Measurements from ENCODE around the gene OR6B1.

OR6B1 gene

DNA sequence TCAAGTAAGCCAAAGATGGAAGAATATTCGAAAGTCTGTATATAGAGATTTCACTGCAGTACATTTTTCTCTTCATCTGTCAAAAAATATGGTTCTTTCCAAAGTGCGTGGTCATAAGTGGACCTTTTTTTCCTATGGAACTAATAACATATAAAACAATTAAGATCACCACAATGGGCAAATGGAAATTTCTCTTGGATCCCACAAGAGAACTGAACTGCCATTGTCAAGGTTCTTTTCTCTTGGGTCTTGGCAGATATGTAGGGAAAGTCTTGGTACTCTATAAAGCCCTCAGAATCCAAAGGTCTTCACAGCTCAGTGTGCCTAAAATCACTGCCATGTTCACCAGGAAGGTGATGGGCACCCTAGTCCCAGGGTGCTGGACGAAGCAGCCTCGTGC, at the start of gene OR6B1:
TSS of gene OR6B1 (plus strand) at position 301 of the 400 bp plus-strand sequence. CDS start 3,677 bp downstream, outside the sequence.
- no peak for DNase-seq (ENCODE audit: low read depth in 3 of 3)

DNA sequence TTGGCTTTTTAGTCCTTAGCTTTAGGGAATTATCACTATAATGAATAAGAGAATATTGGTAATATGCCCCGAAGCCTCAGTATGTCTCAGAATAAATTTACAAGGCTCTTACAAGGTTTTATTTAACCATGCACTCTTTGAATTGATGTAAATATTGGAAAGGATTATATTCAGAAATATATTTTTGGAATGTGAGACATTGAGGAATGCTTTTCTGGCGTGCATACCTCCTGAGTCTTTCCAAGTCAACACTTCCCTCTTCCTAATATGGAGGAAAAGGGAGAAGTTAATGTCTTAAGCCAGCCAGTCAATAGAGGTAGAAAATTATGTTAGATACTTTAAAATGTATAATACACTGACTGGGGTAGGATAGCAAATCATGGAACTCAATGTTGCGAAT, 46.7 kb upstream of the OR6B1 start:
- no peak for DNase-seq (ENCODE audit: low read depth in 3 of 3)

DNA sequence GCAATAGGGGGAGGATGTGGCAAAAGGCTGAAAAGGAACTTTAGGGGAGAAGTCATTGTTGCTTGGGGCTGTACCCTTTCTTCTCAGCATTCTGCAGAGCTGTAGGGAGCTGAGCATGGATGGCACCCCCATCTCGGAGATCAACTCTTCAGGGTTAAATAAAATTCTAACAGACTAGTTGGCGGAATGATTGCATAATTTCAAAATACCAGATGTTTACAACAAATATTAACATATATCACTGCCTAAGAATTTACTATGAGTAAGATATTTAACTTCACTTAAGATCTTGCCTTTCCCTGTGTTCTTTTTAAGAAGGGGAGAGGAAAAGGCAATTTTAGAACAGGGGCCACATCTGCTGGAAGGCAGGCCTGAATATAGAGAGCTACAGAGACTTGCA, 46.0 kb upstream of the OR6B1 start:
- DNase-seq (ENCODE audit: low read depth in 3 of 3): no peak

DNA sequence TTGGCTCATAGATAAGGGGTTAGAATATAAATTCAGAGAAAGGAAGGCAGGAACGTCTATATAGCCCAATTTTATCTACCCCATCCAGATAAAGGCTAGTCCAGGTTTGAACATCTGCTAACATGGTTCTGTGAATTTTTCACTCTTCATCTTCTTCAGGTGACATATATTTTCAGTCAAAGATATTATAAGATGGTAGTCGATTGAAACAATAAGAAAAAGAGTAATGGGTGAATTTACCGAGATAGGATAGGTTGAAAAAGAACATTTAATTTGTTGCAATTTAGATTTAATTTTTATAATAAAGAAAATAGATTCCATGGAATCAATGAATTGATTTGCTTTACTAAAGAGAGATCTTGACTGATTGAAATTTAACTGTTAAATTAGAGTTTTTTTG, 45.6 kb upstream of the OR6B1 start, which contains the start of gene OR2F1:
TSS of gene OR2F1 (plus strand) at position 301 of the 400 bp plus-strand sequence. CDS start 5,127 bp downstream, outside the sequence.
- no peak for DNase-seq (ENCODE audit: low read depth in 3 of 3)

DNA sequence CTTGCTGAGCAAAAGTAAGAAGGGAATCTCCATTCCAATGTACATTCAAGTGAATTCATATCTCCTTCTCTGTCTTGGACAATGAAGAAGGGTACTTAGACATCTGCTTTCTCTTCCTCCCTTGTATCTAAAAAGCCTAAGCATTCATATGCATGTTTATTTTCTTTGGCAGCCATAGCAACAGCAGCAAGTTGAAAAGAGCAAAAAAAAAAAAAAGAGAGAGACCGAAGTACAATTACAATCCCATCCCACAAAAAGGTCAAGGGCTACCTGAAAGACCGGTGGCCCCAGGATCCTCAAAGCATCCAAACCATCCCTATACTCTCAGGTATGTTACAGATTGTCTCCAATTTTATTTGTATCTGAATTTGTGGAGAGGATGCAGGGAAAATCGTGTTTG, 41.3 kb upstream of the OR6B1 start:
- DNase-seq (ENCODE audit: low read depth in 3 of 3): no peak

DNA sequence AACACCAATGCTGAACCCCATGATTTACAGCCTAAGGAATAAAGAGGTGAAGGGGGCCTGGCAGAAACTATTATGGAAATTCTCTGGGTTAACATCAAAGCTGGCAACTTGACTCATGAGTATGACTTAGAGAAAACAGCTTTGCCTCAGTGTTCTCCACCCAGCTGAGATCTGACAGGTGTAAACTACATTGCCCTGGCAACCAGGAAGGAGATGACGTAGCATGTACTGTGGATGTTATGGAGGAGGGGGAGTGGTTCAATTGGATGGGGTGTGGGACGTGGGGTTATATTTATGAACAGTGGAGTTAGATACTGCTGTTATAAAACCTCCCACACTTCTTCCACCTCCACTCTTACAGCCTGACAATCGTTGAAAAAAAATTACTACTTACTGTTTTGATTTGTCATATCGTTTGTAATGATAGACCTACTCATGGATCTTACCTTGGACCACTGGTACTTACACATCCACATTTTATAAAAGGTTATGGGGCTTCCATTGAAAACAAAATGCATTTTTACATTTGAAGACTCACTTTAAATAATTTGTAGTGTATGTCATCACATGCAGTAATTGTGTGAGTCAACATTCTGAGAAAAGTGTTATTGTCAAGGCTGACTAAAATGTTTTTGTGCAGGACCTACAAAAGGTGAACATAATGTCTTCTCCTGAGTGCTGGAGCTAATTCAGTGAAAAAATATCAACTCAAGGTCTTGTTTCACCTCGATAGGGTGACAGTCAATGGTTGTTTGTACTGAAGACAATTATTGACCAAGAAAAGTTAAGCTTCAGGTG, 39.1 kb upstream of the OR6B1 start:
- no peak for DNase-seq (ENCODE audit: low read depth in 3 of 3)

DNA sequence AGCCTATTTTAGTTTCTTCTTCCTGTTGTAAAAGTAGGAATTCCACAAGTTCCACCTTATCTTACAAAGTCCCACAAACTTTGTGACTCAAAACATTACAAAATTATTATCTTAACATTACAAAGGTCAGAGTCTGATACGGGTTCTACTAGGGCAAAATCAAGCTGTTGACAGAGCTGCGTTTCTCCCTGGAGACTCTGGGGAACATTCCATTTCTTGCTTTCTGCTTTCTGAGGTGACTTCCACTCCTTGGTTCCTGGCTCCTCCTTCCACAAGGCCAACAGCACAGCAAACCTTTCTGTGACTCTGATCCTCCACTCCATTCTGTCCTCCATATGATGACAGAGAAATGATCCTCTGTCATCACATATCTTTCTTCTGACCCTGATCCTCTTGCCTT, 34.8 kb upstream of the OR6B1 start:
- no peak for DNase-seq (ENCODE audit: low read depth in 3 of 3)

DNA sequence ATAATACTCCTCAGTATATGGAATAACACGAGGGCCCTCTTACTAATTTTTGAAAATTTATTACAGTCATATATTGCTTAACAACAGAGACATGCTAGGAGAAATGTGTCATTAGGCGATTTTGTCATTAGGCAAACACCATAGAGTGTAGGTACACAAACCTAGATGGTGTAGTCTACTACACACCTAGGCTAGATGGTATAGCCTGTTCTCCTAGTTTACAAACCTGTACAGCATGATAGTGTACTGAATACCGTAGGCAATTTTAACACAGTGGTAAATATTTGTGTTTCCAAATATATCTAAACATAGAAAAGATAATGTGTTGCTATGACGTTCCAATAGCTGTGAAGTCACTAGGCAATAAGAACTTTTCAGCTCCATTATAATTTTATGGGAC, 32.7 kb upstream of the OR6B1 start:
- DNase-seq (ENCODE audit: low read depth in 3 of 3): no peak

DNA sequence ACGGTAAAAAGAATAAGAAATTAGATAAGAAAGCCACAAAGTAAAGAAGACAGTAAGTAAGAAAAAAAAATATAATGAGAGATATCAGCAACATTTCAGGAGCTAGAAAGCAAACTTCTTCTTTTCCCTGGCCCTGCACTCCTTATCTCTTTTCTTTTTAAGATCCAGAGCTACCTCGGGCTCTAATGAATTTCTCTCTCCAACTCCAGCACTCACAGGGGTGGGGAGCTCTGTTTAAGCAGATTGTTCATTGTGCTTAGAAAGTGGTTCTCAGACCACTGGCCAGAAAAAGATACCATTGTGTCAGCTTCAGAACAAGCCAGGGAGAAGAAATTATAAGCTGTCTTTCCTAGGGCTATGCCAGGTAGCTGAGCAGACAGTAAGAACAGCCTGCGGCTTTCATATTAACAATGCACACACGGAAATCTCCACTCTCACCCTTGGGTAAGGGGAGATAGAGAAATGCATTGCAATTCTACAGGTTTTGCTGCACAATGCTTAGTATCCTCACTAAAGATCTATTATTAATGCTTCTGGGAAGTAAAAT, 26.2 kb upstream of the OR6B1 start:
- DNase-seq (ENCODE audit: low read depth in 3 of 3): no peak

DNA sequence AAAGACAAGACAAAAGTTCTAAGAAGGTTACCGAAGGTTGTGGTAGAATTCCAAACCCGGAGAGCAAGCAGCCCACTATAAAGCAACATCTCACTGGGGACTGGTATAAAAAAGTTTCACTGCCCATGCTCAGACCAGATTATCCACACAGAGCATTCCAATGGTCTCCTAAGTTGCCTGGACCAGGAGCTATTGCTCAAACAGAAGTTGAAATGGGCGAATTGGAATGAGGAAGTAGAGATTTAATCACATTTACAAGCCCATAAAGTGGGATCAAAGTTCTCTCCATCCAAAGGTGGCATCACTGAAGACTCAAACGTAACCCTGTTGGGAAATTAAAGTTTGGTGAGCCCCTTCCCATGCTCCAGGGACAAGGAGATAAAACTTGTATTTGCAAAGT, 25.7 kb upstream of the OR6B1 start:
- DNase-seq (ENCODE audit: low read depth in 3 of 3): no peak

DNA sequence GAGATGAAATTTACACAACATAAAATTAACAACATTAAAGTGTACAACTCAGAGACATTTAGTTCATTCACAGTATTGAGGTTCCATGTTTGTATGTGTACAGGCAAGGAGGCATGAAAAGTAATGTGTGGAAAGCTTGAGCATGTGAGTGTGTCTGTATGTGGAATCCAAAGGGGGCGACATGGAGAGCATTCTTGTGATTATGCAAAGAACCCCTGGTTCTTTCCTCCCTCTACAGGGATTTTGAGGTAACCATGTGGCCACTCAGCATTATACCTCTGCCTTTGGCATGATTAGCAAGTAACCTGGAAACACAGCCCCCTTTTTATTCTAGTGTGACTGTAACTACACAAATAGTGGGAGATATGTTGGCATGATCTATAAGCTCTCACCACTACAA, 24.5 kb upstream of the OR6B1 start:
- DNase-seq (ENCODE audit: low read depth in 3 of 3): no peak

DNA sequence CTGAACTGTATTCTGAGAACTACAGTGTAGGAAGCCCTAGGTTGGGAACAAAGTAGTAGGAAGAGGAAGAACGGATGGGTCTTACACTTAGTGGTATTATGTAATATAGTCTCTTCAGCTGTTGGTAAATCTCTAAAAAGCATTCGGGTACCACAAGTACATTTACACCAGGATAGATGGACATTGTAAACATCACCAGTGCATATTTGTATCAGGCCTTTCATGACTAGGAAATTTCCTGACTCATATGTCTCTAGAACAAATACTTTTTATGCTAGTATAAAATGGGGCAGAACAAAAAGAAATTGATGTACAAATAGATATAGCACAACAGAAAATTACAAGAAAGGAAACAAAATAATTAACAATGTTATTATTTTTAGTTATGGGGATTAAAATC, 21.5 kb upstream of the OR6B1 start:
- DNase-seq (ENCODE audit: low read depth in 3 of 3): no peak

DNA sequence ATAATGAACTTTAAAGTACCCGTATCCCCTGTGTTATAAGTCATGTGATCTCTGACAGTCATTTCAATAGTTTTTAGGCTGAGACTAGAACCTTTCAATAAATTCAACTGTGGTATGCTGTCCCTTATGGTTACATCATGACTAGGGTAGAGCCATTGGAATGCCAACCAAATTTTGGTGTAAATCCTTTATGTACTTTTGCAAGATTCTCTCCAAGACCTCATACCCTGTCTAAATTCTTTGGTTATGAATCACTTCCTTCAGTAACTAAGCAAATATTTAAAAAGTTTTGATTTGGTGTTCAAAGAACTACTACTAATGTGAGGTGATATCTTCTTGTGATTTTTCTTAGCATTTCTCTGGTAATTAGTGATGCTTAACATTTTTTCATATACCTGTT, 20.8 kb upstream of the OR6B1 start:
- no peak for DNase-seq (ENCODE audit: low read depth in 3 of 3)

DNA sequence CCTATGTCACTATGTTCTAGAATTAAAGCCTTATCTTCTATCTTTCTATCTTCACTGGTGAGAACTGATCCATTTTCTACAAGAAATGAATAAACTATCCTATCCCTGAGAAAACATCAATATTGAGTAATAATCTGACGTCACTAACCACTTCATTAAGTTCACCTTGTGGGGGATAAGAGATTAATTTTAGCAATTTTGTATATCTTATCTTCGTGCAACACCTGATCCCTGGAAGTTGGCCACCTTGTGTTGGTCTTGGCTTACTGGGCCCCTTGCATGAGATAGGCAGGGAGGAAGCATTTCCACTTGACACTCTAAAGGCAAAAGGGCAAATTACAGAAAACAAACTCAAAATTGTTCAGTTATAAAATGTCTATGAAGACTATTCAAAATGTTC, 20.1 kb upstream of the OR6B1 start:
- no peak for DNase-seq (ENCODE audit: low read depth in 3 of 3)

DNA sequence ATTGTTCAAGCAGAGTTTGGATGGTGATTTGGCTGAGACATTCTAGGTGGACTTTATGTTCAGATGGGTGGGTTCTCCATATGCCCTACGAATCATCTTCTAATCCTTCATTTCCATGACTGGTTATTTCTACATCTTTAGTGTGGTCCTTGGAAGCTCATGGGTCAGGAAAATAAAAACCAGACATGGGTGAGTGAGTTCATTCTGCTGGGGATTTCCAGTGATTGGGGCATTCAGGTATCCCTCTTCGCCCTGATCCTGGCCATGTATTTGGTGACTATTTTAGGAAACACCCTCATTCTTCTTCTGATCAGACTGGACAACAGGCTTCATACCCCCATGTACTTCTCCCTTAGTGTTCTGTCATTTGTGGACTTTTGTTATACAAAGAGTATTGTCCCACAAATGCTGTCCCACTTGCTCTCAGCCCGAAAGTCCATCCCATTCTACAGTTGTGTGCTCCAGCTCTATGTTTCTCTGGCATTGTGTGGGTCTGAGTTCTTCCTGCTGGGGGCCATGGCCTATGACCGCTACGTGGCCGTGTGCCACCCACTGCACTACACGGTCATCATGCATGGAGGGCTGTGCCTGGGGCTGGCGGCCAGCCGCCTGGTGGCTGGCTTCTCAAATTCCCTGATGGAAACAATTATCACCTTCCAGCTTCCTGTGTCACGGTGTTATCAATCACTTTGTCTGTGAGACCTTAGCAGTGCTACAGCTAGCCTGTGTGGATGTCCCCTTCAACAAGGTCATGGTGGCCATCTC, 19.2 kb upstream of the OR6B1 start:
- DNase-seq (ENCODE audit: low read depth in 3 of 3): no peak

DNA sequence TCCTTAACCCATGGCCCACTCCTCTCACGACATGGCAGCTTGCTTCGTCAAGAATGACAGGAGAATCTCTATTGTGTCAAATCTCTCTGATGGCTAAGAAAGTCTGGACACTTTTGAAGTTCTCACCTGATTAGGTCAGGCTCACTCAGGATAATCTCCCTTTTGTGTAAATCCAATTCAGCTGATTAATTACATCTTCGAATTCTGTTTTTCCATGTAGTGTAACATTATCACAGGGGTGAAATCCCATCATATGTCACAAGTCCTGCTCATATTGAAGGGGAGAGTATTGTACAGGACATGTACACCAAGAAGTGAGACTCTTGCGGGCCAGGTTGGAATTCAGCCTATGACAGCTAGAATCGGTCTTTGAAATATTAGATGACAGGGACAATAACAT, 16.2 kb upstream of the OR6B1 start:
- no peak for DNase-seq (ENCODE audit: low read depth in 3 of 3)

DNA sequence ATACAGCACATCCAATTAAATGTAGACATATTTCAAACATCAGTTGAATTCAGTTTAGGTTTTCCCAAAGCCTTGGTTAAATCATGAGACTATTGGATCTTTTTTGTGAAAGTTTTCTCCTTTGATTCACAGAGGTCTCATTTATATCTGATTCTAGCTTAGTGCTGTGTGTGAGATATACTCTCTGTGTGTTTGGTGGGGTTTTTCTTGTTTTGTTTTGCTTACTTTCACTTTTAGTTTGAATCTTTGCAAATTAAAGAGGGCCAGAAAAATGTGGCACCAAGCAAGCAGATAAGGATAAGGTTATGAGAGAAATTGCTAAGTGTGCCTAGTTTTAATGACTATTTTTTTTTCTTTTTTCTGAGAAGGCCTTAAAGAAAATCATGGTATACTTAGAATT, 12.6 kb upstream of the OR6B1 start:
- no peak for DNase-seq (ENCODE audit: low read depth in 3 of 3)

DNA sequence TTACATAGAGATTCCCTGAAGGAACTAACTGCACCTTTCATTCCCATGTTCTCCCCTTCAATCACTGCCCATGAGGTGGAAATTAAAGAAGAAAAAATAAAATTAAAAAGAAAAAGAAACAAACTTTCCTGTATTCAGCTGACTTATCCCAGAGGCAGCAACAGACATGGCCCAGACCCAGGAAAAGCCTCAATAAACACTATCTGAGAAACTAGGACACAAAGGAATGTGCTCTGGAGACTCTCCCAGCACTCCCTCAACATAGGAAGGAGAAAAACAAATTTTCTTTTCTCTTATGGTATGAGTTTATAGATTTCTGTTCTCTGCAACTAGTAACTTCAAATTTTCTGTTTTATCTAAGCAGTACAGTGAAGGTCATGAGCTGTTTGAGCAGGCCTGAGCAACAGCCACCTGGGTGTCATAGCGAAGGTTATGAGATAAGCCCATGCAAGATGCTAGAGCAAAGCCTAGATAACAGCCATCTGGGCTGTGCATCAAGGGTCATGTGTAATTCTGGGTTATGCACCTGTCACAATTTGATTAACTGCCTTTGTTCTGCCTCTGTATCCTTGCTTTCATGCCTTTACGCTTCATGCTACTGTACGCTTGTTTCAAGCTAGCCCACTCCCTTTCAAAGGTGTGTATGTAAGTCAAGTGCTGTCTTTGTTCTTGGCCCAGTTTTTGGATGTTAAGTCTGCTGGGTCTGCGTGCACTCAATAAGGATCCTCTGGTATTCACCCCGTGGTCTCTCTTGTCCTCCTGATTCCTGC, 11.0 kb upstream of the OR6B1 start:
- no peak for DNase-seq (ENCODE audit: low read depth in 3 of 3)

DNA sequence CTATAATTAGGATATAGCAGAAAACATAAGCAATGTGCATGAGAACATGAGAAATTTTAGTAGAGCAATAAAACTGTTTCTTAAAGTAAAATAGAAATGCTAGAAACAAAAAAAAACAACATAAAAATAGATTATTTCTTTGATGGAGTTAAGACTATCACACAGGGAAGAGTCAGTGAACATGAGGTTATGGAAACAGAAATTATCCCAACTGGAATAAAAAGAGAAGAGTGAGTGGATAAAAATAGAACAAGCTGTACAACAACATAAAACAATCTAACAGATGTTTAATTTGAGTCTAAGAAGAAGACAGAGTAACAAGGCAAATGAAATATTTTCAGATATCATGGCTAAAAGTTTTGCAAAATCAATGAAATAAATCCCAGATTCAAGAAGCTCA, 7.5 kb upstream of the OR6B1 start:
- DNase-seq (ENCODE audit: low read depth in 3 of 3): no peak

DNA sequence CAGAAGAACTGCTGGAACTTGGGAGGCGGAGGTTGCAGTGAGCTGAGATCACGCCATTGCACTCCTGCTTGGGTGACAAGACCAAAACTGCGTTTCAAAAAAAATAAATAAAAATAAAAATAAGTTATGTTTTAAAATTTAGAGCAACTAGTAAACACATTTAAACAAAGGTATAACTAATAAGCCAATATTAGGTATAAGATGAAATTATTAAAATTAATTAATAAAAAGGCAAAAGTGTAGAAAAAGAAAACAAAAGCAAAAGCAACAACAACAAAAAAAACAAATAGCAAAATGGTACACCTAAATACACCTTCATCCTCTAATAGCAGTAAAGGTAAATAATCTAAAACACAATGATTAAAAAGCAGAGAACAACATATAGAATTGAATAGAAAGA, 6.2 kb upstream of the OR6B1 start:
- no peak for DNase-seq (ENCODE audit: low read depth in 3 of 3)

DNA sequence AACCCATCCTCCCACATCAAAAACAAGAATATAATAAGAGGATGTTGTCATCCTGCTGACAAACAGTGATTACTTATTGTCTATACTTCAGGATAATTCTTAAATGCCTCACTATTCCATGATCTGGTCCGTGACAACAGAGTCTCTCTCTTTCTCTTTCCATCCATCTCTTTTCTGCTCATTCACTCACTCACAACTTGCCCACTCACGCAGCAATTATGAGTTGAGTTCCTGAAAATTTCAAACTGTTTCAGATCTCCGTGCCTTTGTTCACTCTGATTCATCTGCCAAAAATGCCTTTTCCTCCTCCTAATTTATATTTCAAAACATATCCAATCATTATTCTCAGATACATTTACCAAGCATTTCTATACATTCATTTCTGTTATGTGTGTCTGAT, 1.4 kb downstream of the OR6B1 start:
- no peak for DNase-seq (ENCODE audit: low read depth in 3 of 3)

DNA sequence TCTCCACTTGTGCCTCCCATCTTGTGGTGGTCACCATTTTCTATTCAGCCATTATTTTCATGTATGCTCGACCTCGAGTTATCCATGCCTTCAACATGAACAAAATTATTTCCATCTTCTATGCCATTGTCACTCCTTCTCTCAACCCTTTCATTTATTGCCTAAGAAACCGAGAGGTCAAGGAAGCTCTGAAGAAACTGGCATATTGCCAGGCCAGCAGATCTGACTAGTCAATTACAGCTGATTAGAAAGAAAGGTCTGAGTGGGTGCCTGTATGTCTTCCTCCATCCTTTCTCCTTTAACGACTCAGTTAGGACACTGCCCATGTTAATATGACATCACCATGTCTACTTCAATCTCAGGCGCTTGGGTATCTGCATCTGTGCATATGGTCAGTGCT, 4.6 kb downstream of the OR6B1 start:
- no peak for DNase-seq (ENCODE audit: low read depth in 3 of 3)
